ENCODE measurements around the gene NAV2. TPM values are rescaled to one million over a fixed set of nuclear protein-coding genes. Genes with fewer than 3 reads are reported as not detected.

Gene NAV2
- total RNA-seq, 2 donors from 2014 or later = 21.3 to 45.3 TPM

GRCh38 chr11:20061776-20062175 lies 349.1 kb downstream of the NAV2 start:
- Histone ChIP-seq H3K27me3 (no peaks in the 10 kb centered on the region), H3K9ac (ENCODE audit: low read depth in 2 of 2, low read length in 2 of 2) (no peak overlapping the region), H3K4me3 (no peak overlapping the region), H3K4me1 (no peaks in the 10 kb centered on the region), H3K36me3 (no peaks in the 10 kb centered on the region), H3K9me3 (no peaks in the 10 kb centered on the region), H3K27ac (no peak overlapping the region)
- intact Hi-C loops (cut with DNase I) = no loop called here
- DNase-seq = no peak
- no peak for TF ChIP-seq CTCF (IDR thresholded peaks at IDR 0.05)

GRCh38 chr11:20064961-20065405 lies 352.3 kb downstream of the NAV2 start:
- Histone ChIP-seq H3K9ac (ENCODE audit: low read depth in 2 of 2, low read length in 2 of 2) (no peak overlapping the region), H3K36me3 (no peaks in the 10 kb centered on the region), H3K27ac (no peak overlapping the region), H3K9me3 (no peaks in the 10 kb centered on the region), H3K27me3 (no peaks in the 10 kb centered on the region), H3K4me1 (no peaks in the 10 kb centered on the region), H3K4me3 (no peak overlapping the region)
- intact Hi-C loops (cut with DNase I) = no loop called here
- TF ChIP-seq CTCF (IDR thresholded peaks at IDR 0.05) = no peak
- no peak for DNase-seq

- Histone ChIP-seq H3K36me3 (no peaks in the 10 kb centered on the region), H3K27ac (no peak overlapping the region), H3K9me3 (no peaks in the 10 kb centered on the region), H3K4me1 (no peaks in the 10 kb centered on the region), H3K27me3 (no peaks in the 10 kb centered on the region), H3K9ac (ENCODE audit: low read depth in 2 of 2, low read length in 2 of 2) (no peak overlapping the region), H3K4me3 (no peak overlapping the region)
- TF ChIP-seq CTCF (IDR thresholded peaks at IDR 0.05) = no peak
- intact Hi-C loops (cut with DNase I) = no loop called here
- DNase-seq = no peak
Observed at GRCh38 chr11:20065406-20065805, 352.8 kb downstream of the NAV2 start.

- no peak overlapping the region for H3K9ac ChIP-seq (ENCODE audit: low read depth in 2 of 2, low read length in 2 of 2)
- intact Hi-C loops (cut with DNase I) = no loop called here
- no peaks in the 10 kb centered on the region for H3K9me3 ChIP-seq
- no peak for TF ChIP-seq CTCF (IDR thresholded peaks at IDR 0.05)
- no peaks in the 10 kb centered on the region for H3K27me3 ChIP-seq
- H3K27ac ChIP-seq = no peak overlapping the region
- H3K4me3 ChIP-seq = no peak overlapping the region
- H3K36me3 ChIP-seq = no peaks in the 10 kb centered on the region
- H3K4me1 ChIP-seq = no peaks in the 10 kb centered on the region
- no peak for DNase-seq
Observed at GRCh38 chr11:20066013-20066782, 353.6 kb downstream of the NAV2 start.

GRCh38 chr11:20066783-20067156 lies 354.1 kb downstream of the NAV2 start:
- Histone ChIP-seq H3K4me1 (no peaks in the 10 kb centered on the region), H3K9ac (ENCODE audit: low read depth in 2 of 2, low read length in 2 of 2) (no peak overlapping the region), H3K27me3 (no peaks in the 10 kb centered on the region), H3K36me3 (no peaks in the 10 kb centered on the region), H3K4me3 (no peak overlapping the region), H3K27ac (no peak overlapping the region), H3K9me3 (no peaks in the 10 kb centered on the region)
- no peak for TF ChIP-seq CTCF (IDR thresholded peaks at IDR 0.05)
- DNase-seq = no peak
- intact Hi-C loops (cut with DNase I) = no loop called here

All from colonic mucosa (tissue), 4 donors.